Activated CD4-positive, alpha-beta memory T cell treated with anti-CD3 and anti-CD28 coated beads for 36 hours (primary cell): ENCODE data around the gene BAHCC1. TPM values are rescaled to one million over a fixed set of nuclear protein-coding genes. Genes with fewer than 3 reads are reported as not detected.

ENCODE experiments used
- CTCF ChIA-PET: fragments of 350-600 bp; sonication (Branson Sonifier 250); formaldehyde crosslinking; loops from one replicate; lab custom pipeline; 2021; ENCODE audit warnings: antibody characterized with exemption, inconsistent platforms; lab: Charles Lee
- POLR2A ChIA-PET: fragments of 350-600 bp; sonication (Branson Sonifier 250); formaldehyde crosslinking; loops from one replicate; lab custom pipeline; 2021; ENCODE audit warnings: antibody characterized with exemption; lab: Charles Lee
- DNase-seq: peaks from one replicate; pipeline ENCODE4 v3.0.0-alpha.2; 2020
- H3K27ac Mint-ChIP-seq: one replicate; pipeline ENCODE4 v1.8.0; 2021; ENCODE audit warnings: mixed read lengths
- H3K27me3 Mint-ChIP-seq: one replicate; pipeline ENCODE4 v1.8.0; 2021; ENCODE audit warnings: mixed read lengths
- H3K36me3 Mint-ChIP-seq: one replicate; pipeline ENCODE4 v1.8.0; 2021; ENCODE audit warnings: mixed read lengths
- H3K4me1 Mint-ChIP-seq: one replicate; pipeline ENCODE4 v1.8.0; 2021; ENCODE audit warnings: low read depth, mixed read lengths
- H3K4me3 Mint-ChIP-seq: one replicate; pipeline ENCODE4 v1.8.0; 2021; ENCODE audit warnings: mild to moderate bottlenecking, mixed read lengths
- H3K9me3 Mint-ChIP-seq: one replicate; pipeline ENCODE4 v1.8.0; 2021; ENCODE audit warnings: mixed read lengths
- intact Hi-C: fragments of 100-400 bp; cut with micrococcal nuclease; formaldehyde crosslinking; loops from one replicate; pipeline ENCODE4 v1.15.1; 2023
- total RNA-seq, 2 experiments: library from RNA; stranded (reverse); gene quantifications; one replicate each; pipeline ENCODE4 v1.2.3, GENCODE V29; 2021

Gene BAHCC1
- total RNA-seq, 2 experiments from 2014 or later: 0.10 TPM; not detected in 1

DNA sequence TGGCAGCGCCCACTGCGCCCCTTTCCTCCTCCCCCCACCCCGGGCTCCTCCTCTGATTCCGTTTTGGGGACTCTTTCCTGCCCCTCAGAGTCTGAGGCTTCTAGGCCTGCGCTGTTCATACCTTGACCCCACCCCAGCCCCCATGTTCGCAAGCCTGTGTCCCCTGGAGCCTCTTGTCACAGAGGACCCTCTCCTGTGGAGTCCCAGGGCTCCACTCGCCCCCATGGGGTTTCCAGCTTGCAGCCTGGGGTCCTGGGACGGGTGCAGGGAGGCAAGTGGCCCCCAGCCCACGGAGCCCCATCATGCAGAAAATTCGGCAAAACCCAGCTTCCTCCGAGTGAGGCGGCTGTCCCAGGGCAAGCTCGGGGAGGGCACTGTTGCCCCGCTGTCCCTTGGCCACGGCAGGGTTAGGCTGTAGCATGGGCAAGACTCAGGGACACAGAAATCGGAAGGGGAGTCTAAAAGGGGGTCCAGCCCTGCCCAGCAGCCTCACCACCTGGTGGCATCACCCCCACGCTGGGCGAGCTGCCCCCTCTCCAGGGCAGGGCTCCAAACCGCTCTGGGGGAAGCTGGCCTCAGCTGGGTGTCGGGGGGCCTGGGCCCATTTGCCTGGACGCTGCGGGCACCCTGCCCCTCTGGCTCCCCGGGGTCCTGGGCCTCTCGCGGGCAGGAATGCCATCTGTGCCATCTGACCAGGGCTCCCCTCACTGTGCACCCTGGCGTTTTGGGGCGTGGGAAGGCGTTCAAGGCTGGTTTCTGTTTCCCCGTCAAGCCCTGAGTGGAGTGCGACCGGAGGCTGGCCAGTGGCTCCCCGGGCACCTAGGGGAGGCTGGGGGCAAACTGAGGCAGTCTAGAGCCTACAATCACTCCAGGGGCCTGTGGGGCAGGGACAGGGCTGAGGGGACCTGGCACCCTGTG is 11.5 kb upstream of the BAHCC1 start:
- H3K9me3 Mint-ChIP-seq: no peaks in the 10 kb centered on the region
- intact Hi-C loops: no loop called here
- H3K27ac Mint-ChIP-seq: no peak overlapping the region
- CTCF ChIA-PET: no interaction called here
- POLR2A ChIA-PET: no interaction called here
- peaks cover 29% of the 10 kb centered on the region for H3K27me3 Mint-ChIP-seq
- H3K4me1 Mint-ChIP-seq: peaks cover 3% of the 10 kb centered on the region
- no peak overlapping the region for H3K4me3 Mint-ChIP-seq
- H3K36me3 Mint-ChIP-seq: no peaks in the 10 kb centered on the region
- DNase-seq: no peak

- no peaks in the 10 kb centered on the region for H3K36me3 Mint-ChIP-seq
- intact Hi-C loops: no loop called here
- no peak overlapping the region for H3K27ac Mint-ChIP-seq
- H3K4me1 Mint-ChIP-seq: peaks cover 3% of the 10 kb centered on the region
- POLR2A ChIA-PET: no interaction called here
- no peak for DNase-seq
- no peaks in the 10 kb centered on the region for H3K9me3 Mint-ChIP-seq
- H3K4me3 Mint-ChIP-seq: no peak overlapping the region
- H3K27me3 Mint-ChIP-seq: peaks cover 36% of the 10 kb centered on the region
- CTCF ChIA-PET: interaction anchor here (1.4 kb wide), 1 partner anchor 20 kb away, joined by 4 read pairs; no protein-coding TSS in a partner anchor
Observed at GRCh38 chr17:81384929-81385319, 10.3 kb upstream of the BAHCC1 start.

DNA sequence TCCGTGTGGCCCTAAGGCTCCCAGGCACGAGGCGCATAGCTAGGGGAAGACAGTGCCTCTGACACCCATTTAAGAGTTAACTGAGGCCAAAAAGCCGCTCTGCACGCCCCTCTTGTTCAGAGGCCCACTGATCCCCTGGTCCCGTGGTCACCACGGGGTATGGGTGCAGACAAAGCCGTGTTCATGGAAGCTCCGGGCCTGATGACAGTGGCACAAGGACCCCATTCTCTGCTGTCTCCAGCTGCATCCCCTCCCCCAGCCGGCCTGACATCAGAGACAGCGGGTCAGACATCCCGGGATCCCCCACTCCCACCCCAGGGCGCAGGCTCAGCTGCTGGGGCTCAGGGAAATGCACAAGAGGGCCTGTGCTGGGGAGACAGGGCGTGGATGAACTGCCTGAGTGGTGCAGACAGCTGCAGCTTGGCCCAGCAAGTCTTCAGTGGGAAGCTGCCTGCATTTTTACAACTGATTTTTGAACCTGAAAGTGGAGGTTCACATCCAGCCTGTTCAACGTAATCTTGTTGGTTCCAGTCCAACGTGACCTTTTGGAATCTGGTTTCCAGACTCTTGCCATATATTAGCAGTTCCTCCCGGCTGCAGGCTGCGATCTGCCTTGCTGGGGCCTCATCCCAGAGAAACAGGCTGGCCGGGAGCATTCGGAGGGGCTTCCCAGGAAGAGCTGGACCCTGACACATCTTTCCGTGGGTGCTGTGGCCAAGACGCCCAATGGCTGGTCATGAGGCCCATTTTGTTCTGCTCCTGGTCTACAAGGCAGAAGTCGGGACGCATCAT is 9.7 kb upstream of the BAHCC1 start:
- Mint-ChIP-seq H3K27me3 (peaks cover 37% of the 10 kb centered on the region), H3K4me3 (peak overlapping the region; percentile 12)
- intact Hi-C loops: no loop called here

DNA sequence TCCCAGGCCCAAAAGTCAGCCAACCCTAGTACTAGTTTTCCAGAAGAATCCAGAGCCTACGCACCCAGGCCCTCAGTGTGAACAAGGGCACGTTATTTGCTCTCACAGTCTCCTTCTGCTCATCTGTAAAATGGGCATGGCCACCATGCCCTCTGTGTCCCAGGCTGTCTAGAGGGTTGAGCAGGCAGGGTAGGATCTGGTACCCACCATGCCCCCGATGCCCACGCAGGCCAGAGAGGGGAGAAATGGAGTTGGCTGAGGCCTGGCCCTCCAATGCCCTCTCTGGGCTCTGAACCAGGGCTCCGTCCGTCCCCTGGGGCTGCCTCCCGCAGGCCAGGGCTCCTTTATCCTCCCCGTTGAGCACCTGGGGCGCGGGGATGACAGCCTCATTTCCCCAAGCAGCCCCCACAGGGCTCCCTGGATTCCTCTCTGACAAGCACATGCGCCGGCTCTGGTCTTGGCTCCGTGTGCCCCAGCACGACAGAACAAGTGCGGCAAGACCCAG is 9.1 kb upstream of the BAHCC1 start:
- H3K4me1 Mint-ChIP-seq: peaks cover 3% of the 10 kb centered on the region
- peaks cover 37% of the 10 kb centered on the region for H3K27me3 Mint-ChIP-seq

More for the DNA sequence above, 9.7 kb upstream of the BAHCC1 start:
- DNase-seq: no peak
- no peak overlapping the region for H3K27ac Mint-ChIP-seq
- no peaks in the 10 kb centered on the region for H3K9me3 Mint-ChIP-seq
- ChIA-PET CTCF (interaction anchor here (1.4 kb wide), 1 partner anchor 20 kb away, joined by 4 read pairs; no protein-coding TSS in a partner anchor), POLR2A (no interaction called here)
- no peaks in the 10 kb centered on the region for H3K36me3 Mint-ChIP-seq
- peaks cover 3% of the 10 kb centered on the region for H3K4me1 Mint-ChIP-seq

DNA sequence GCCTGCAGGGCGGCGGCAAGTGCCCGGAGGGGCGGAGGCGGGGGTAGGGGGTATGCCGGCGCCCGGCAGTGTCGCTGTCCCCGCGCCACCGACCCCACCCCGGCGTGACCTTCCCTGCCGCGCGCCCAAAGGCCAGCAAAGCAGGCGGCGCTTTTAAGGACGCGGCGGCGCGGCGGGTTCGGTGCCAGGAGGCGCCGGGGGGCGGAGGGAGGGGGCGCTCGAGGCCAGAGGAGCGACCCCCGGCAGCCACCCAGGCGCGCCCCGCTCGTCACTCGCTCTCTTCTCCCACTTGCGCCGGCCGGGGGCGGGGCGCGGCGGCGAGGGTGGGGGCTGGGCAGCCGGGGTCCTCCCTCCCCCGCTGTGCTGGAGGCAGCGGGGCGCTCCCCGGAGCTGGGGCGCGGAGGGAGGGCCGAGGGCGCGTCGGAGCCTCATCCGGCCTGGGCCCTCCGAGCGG is 8.6 kb upstream of the BAHCC1 start:
- Mint-ChIP-seq H3K4me1 (peaks cover 3% of the 10 kb centered on the region), H3K27ac (no peak overlapping the region), H3K4me3 (no peak overlapping the region), H3K36me3 (no peaks in the 10 kb centered on the region), H3K9me3 (no peaks in the 10 kb centered on the region), H3K27me3 (peaks cover 41% of the 10 kb centered on the region)
- peak; percentile 26 for DNase-seq
- intact Hi-C loops: no loop called here
- ChIA-PET CTCF (no interaction called here), POLR2A (no interaction called here)

More for the DNA sequence above, 9.1 kb upstream of the BAHCC1 start:
- ChIA-PET POLR2A (no interaction called here), CTCF (no interaction called here)
- intact Hi-C loops: no loop called here
- Mint-ChIP-seq H3K9me3 (no peaks in the 10 kb centered on the region), H3K27ac (no peak overlapping the region), H3K4me3 (peak overlapping the region; percentile 3), H3K36me3 (no peaks in the 10 kb centered on the region)
- no peak for DNase-seq

GRCh38 chr17:81387100-81388090 is 7.9 kb upstream of the BAHCC1 start:
- peak; percentile 71 for DNase-seq
- no peak overlapping the region for H3K27ac Mint-ChIP-seq

GRCh38 chr17:81388091-81388611 is 7.1 kb upstream of the BAHCC1 start:
- Mint-ChIP-seq H3K4me3 (peak overlapping the region; percentile 46), H3K9me3 (no peaks in the 10 kb centered on the region), H3K4me1 (peaks cover 3% of the 10 kb centered on the region), H3K27me3 (peaks cover 53% of the 10 kb centered on the region), H3K27ac (no peak overlapping the region), H3K36me3 (no peaks in the 10 kb centered on the region)
- no peak for DNase-seq
- ChIA-PET CTCF (no interaction called here), POLR2A (no interaction called here)
- intact Hi-C loops: no loop called here

More at GRCh38 chr17:81387100-81388090, 7.9 kb upstream of the BAHCC1 start:
- Mint-ChIP-seq H3K9me3 (no peaks in the 10 kb centered on the region), H3K4me1 (peaks cover 3% of the 10 kb centered on the region), H3K27me3 (peaks cover 48% of the 10 kb centered on the region), H3K36me3 (no peaks in the 10 kb centered on the region), H3K4me3 (peak overlapping the region; percentile 73)
- ChIA-PET POLR2A (no interaction called here), CTCF (no interaction called here)
- intact Hi-C loops: no loop called here

- intact Hi-C loops: no loop called here
Observed at GRCh38 chr17:81388612-81389367, 6.5 kb upstream of the BAHCC1 start.

DNA sequence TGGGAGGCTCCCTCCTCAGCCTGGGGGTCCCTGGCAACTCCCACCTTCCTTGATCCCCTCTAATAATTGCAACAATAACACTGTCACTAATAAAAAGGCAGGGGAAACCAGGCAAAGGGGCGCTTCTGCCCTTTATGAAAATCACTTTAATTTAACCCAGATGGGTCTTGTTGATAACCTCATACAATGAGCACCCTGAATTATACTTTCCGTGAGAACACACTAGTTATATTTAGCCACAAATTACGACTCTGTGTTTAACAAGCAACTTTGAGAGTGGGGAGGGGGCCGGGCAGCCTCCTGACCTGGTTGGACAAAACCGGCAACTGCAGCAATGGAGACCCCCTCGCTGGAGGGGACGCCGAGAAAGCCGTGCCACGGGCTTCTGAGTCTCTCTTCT is 5.7 kb upstream of the BAHCC1 start:
- no peak for DNase-seq
- Mint-ChIP-seq H3K36me3 (no peaks in the 10 kb centered on the region), H3K4me1 (peaks cover 11% of the 10 kb centered on the region), H3K4me3 (no peak overlapping the region), H3K27ac (no peak overlapping the region), H3K27me3 (peaks cover 60% of the 10 kb centered on the region), H3K9me3 (no peaks in the 10 kb centered on the region)
- ChIA-PET POLR2A (no interaction called here), CTCF (no interaction called here)
- intact Hi-C loops: no loop called here

More at GRCh38 chr17:81388612-81389367, 6.5 kb upstream of the BAHCC1 start:
- H3K4me3 Mint-ChIP-seq: peak overlapping the region; percentile 46
- H3K36me3 Mint-ChIP-seq: no peaks in the 10 kb centered on the region
- peak overlapping the region; percentile 28 for H3K27ac Mint-ChIP-seq
- ChIA-PET POLR2A (no interaction called here), CTCF (no interaction called here)
- no peak for DNase-seq
- H3K27me3 Mint-ChIP-seq: peaks cover 53% of the 10 kb centered on the region
- H3K9me3 Mint-ChIP-seq: no peaks in the 10 kb centered on the region
- H3K4me1 Mint-ChIP-seq: peaks cover 3% of the 10 kb centered on the region

GRCh38 chr17:81390029-81390872 is 5.0 kb upstream of the BAHCC1 start:
- DNase-seq: no peak

More at GRCh38 chr17:81390029-81390872, 5.0 kb upstream of the BAHCC1 start:
- H3K27ac Mint-ChIP-seq: no peak overlapping the region
- H3K4me3 Mint-ChIP-seq: no peak overlapping the region
- intact Hi-C loops: no loop called here
- POLR2A ChIA-PET: no interaction called here
- peaks cover under 1% of the 10 kb centered on the region for H3K36me3 Mint-ChIP-seq
- no peaks in the 10 kb centered on the region for H3K9me3 Mint-ChIP-seq
- peaks cover 16% of the 10 kb centered on the region for H3K4me1 Mint-ChIP-seq
- CTCF ChIA-PET: no interaction called here
- peaks cover 60% of the 10 kb centered on the region for H3K27me3 Mint-ChIP-seq
